Measurements from ENCODE around the gene RABEP2. TPM values are rescaled to one million over a fixed set of nuclear protein-coding genes. Genes with fewer than 3 reads are reported as not detected.

The RABEP2 gene
- total and polyA plus RNA-seq, 5 donors from 2014 or later = 2.9 to 28.2 (median 3.8) TPM

Other genes with a start within 250 kb of the RABEP2 start
- 182 TPM for gene EIF3C, start 213.8 kb downstream of the RABEP2 start, total RNA-seq
- gene EIF3C, start 213.8 kb downstream of the RABEP2 start, polyA plus RNA-seq = 100 to 1,000 TPM; 131 to 214 (median 178) TPM
- 5.8 TPM for gene NPIPB9, start 173.5 kb downstream of the RABEP2 start, total RNA-seq
- gene NPIPB9, start 173.5 kb downstream of the RABEP2 start, polyA plus RNA-seq = under 1 TPM in 2 of 4 donors, not detected in 2; 0.20 to 0.23 TPM
- gene ATXN2L, start 102.2 kb downstream of the RABEP2 start, total RNA-seq = 342 TPM
- gene ATXN2L, start 102.2 kb downstream of the RABEP2 start, polyA plus RNA-seq = 10 to 100 TPM; 11.0 to 20.8 (median 11.6) TPM
- 98.4 TPM for gene TUFM, start 78.9 kb downstream of the RABEP2 start, total RNA-seq
- 100 to 1,000 TPM; 125 to 165 (median 147) TPM for gene TUFM, start 78.9 kb downstream of the RABEP2 start, polyA plus RNA-seq
- 73.8 TPM for gene SH2B1, start 61.4 kb downstream of the RABEP2 start, total RNA-seq
- 1 to 10 TPM; 1.5 to 2.4 (median 1.9) TPM for gene SH2B1, start 61.4 kb downstream of the RABEP2 start, polyA plus RNA-seq
- gene ATP2A1, start 46.8 kb downstream of the RABEP2 start, total RNA-seq = 1.4 TPM
- not detected for gene ATP2A1, start 46.8 kb downstream of the RABEP2 start, polyA plus RNA-seq
- gene CD19, start 6.7 kb upstream of the RABEP2 start, total RNA-seq = 0.52 TPM
- 1 to 10 TPM in 1 of 4 donors, not detected in 3; 2.8 TPM for gene CD19, start 6.7 kb upstream of the RABEP2 start, polyA plus RNA-seq
- gene NFATC2IP, start 25.7 kb upstream of the RABEP2 start, total RNA-seq = 96.2 TPM
- 10 to 100 TPM; 22.9 to 30.3 (median 24.9) TPM for gene NFATC2IP, start 25.7 kb upstream of the RABEP2 start, polyA plus RNA-seq
- gene SPNS1, start 49.5 kb upstream of the RABEP2 start, total RNA-seq = 24.5 TPM
- gene SPNS1, start 49.5 kb upstream of the RABEP2 start, polyA plus RNA-seq = 10 to 100 TPM; 22.3 to 32.9 (median 25.2) TPM
- 282 TPM for gene LAT, start 59.8 kb upstream of the RABEP2 start, total RNA-seq
- gene LAT, start 59.8 kb upstream of the RABEP2 start, polyA plus RNA-seq = 100 to 1,000 TPM; 287 to 429 (median 317) TPM